HG03469 (cell line): Measurements from ENCODE around the gene ZNF385A.
"Not testable (repeated sequence)": the region's sequence is repeated elsewhere in the genome, so short reads cannot be mapped to it uniquely, and the experiment has no call there.

Source experiments
- ATAC-seq: cut with Tn5 transposase; IDR thresholded peaks from one replicate; pipeline ENCODE4 v1.9.1; 2021; ENCODE audit warnings: mild to moderate bottlenecking, moderate library complexity, moderate number of reproducible peaks; ENCODE audit not compliant: unreplicated experiment

Gene ZNF385A

GRCh38 chr12:54358191-54358944 lies 26.2 kb downstream of the ZNF385A start:
- ATAC-seq: no peak

GRCh38 chr12:54357506-54358190 lies 26.9 kb downstream of the ZNF385A start:
- ATAC-seq: no peak

- no peak for ATAC-seq
These were observed 27.6 kb downstream of the ZNF385A start for GRCh38 chr12:54356951-54357356.

- ATAC-seq: no peak
These were observed 28.3 kb downstream of the ZNF385A start for GRCh38 chr12:54356228-54356627.

- ATAC-seq: no peak
These were observed 29.3 kb downstream of the ZNF385A start for GRCh38 chr12:54355104-54355815.

GRCh38 chr12:54354271-54354670 lies 30.3 kb downstream of the ZNF385A start:
- not testable (repeated sequence) for ATAC-seq

- ATAC-seq: no peak
These were observed 31.4 kb downstream of the ZNF385A start for GRCh38 chr12:54352891-54353874.

GRCh38 chr12:54352022-54352531 lies 32.5 kb downstream of the ZNF385A start:
- ATAC-seq: no peak

GRCh38 chr12:54351341-54351740 lies 33.2 kb downstream of the ZNF385A start:
- ATAC-seq: no peak

- ATAC-seq: no peak
These were observed 33.8 kb downstream of the ZNF385A start for GRCh38 chr12:54350743-54351142.

GRCh38 chr12:54349679-54350078 lies 34.9 kb downstream of the ZNF385A start:
- no peak for ATAC-seq

- ATAC-seq: no peak
These were observed 35.5 kb downstream of the ZNF385A start for GRCh38 chr12:54349036-54349435.

- no peak for ATAC-seq
These were observed 42.9 kb downstream of the ZNF385A start for GRCh38 chr12:54341378-54342300.

GRCh38 chr12:54340846-54341245 lies 43.7 kb downstream of the ZNF385A start:
- no peak for ATAC-seq

GRCh38 chr12:54338698-54339296 lies 45.7 kb downstream of the ZNF385A start:
- ATAC-seq: no peak

- no peak for ATAC-seq
These were observed 46.5 kb downstream of the ZNF385A start for GRCh38 chr12:54337854-54338650.

- no peak for ATAC-seq
These were observed 47.2 kb downstream of the ZNF385A start for GRCh38 chr12:54337280-54337842.
